Liver (tissue), 9 donors: Measurements from ENCODE around the gene DNAJA3. TPM values are rescaled to one million over a fixed set of nuclear protein-coding genes. Genes with fewer than 3 reads are reported as not detected.

Source experiments
- DNase-seq: peaks from one replicate; pipeline ENCODE4 v3.0.0-alpha.2; 2017; ENCODE audit warnings: low spot score
- H3K27ac ChIP-seq, 2 donors: one replicate each; pipeline ENCODE4 v1.7.0; 2013; ENCODE audit warnings: inconsistent platforms in 2 of 2, low read length in 2 of 2, control low read depth in 1 of 2, low read depth in 1 of 2, mild to moderate bottlenecking in 1 of 2
- H3K27me3 ChIP-seq, 4 donors: one replicate each; pipeline versions ENCODE4 v1.6.1 to v1.7.0; 2013; ENCODE audit warnings: low read length in 3 of 4, inconsistent platforms in 1 of 4, mild to moderate bottlenecking in 1 of 4, moderate library complexity in 1 of 4; ENCODE audit not compliant: control insufficient read depth in 4 of 4, insufficient read depth in 4 of 4
- H3K36me3 ChIP-seq, 4 donors: one replicate each; pipeline versions ENCODE4 v1.6.1 to v1.7.0; 2013; ENCODE audit warnings: low read length in 3 of 4, mild to moderate bottlenecking in 3 of 4, low read depth in 1 of 4, moderate library complexity in 1 of 4; ENCODE audit not compliant: control insufficient read depth in 4 of 4, insufficient read depth in 3 of 4
- H3K4me1 ChIP-seq, 4 donors: one replicate each; pipeline versions ENCODE4 v1.6.1 to v1.7.0; 2013; ENCODE audit warnings: low read length in 3 of 4, mild to moderate bottlenecking in 3 of 4, moderate library complexity in 1 of 4; ENCODE audit not compliant: control insufficient read depth in 4 of 4, insufficient read depth in 4 of 4
- H3K4me3 ChIP-seq, 3 donors: one replicate each; pipeline versions ENCODE4 v1.6.1 to v1.7.0; 2013; ENCODE audit warnings: low read length in 3 of 3, control low read depth in 1 of 3, low read depth in 1 of 3, mild to moderate bottlenecking in 1 of 3
- H3K9ac ChIP-seq, 2 donors: one replicate each; pipeline ENCODE4 v1.7.0; 2013; ENCODE audit warnings: low read length in 2 of 2, mild to moderate bottlenecking in 2 of 2, moderate library complexity in 2 of 2, control low read depth in 1 of 2, low read depth in 1 of 2
- H3K9me3 ChIP-seq, 4 donors: one replicate each; pipeline versions ENCODE4 v1.6.1 to v1.7.0; 2013; ENCODE audit warnings: low read length in 3 of 4; ENCODE audit not compliant: control insufficient read depth in 4 of 4
- EGR1 ChIP-seq, 2 donors: IDR thresholded peaks; 2 replicates each; pipeline ENCODE4 v1.6.1; 2016 to 2018; ENCODE audit warnings: antibody characterized with exemption in 2 of 2, low read depth in 2 of 2
- FOXA1 ChIP-seq: IDR thresholded peaks from 2 replicates; pipeline ENCODE4 v1.6.1; 2016; ENCODE audit warnings: antibody characterized with exemption
- FOXA2 ChIP-seq: IDR thresholded peaks from 2 replicates; pipeline ENCODE4 v1.6.1; 2016; ENCODE audit warnings: antibody characterized with exemption
- GABPA ChIP-seq, 2 donors: IDR thresholded peaks in 1 of 2; conservative IDR thresholded peaks in 1 of 2; 2 replicates each; pipeline ENCODE4 v1.6.1; 2016; ENCODE audit warnings: antibody characterized with exemption in 2 of 2, mild to moderate bottlenecking in 1 of 2, moderate library complexity in 1 of 2
- HNF4A ChIP-seq, 2 donors: conservative IDR thresholded peaks; 2 replicates each; pipeline ENCODE4 v1.6.1; 2016; ENCODE audit warnings: antibody characterized with exemption in 2 of 2, mild to moderate bottlenecking in 2 of 2
- HNF4G ChIP-seq: IDR thresholded peaks from 2 replicates; pipeline ENCODE4 v1.6.1; 2016; ENCODE audit warnings: antibody characterized with exemption
- JUND ChIP-seq, 2 donors: IDR thresholded peaks; 2 replicates each; pipeline ENCODE4 v1.6.1; 2016; ENCODE audit warnings: antibody characterized with exemption in 2 of 2
- NR2F2 ChIP-seq: IDR thresholded peaks from 2 replicates; pipeline ENCODE4 v1.6.1; 2016; ENCODE audit warnings: antibody characterized with exemption
- RAD21 ChIP-seq, 2 donors: IDR thresholded peaks; 2 replicates each; pipeline ENCODE4 v1.6.1; 2016; ENCODE audit warnings: antibody characterized with exemption in 2 of 2, mild to moderate bottlenecking in 2 of 2
- RXRA ChIP-seq, 2 donors: IDR thresholded peaks; 2 replicates each; pipeline ENCODE4 v1.6.1; 2017 to 2018; ENCODE audit warnings: antibody characterized with exemption in 2 of 2, mild to moderate bottlenecking in 1 of 2
- SP1 ChIP-seq: IDR thresholded peaks from 2 replicates; pipeline ENCODE4 v1.6.1; 2018; ENCODE audit warnings: antibody characterized with exemption, mild to moderate bottlenecking
- TAF1 ChIP-seq: conservative IDR thresholded peaks from 2 replicates; pipeline ENCODE4 v1.6.1; 2016; ENCODE audit warnings: antibody characterized with exemption, mild to moderate bottlenecking
- YY1 ChIP-seq: IDR thresholded peaks from 2 replicates; pipeline ENCODE4 v1.6.1; 2016; ENCODE audit warnings: antibody characterized with exemption, mild to moderate bottlenecking
- WGBS: extraction: QIAGEN DNeasy Blood & Tissue Kit; methylation state at CpG from one replicate; pipeline ENCODE4 v1.1.7; 2013; 5-methylcytosine and 5-hydroxymethylcytosine counted together
- polyA plus RNA-seq, 2 donors: library from polyadenylated mRNA; stranded (reverse) in 1 of 2; unstranded in 1 of 2; fragments of 200-250 nt in 1 of 2; fragments of >200 nt in 1 of 2; fragmentation: Nextera tagmentation in 1 of 2; extraction: Ambion mirVana in 1 of 2; gene quantifications; one replicate each; pipeline versions ENCODE4 v1.2.1 to v1.2.3, GENCODE V29; 2013 to 2015
- total RNA-seq, 2 donors: library from RNA; depleted of rRNA; stranded (reverse); fragments of >200 nt; gene quantifications; one replicate each; pipeline ENCODE4 v1.2.3, GENCODE V29; 2014
- TF ChIP-seq, protein P1 (sequence below): IDR thresholded peaks from 2 replicates; pipeline ENCODE4 v1.6.1; 2016; ENCODE audit warnings: antibody characterized with exemption, mild to moderate bottlenecking
- TF ChIP-seq, protein P2 (sequence below): fragments of 150-350 bp; IDR thresholded peaks from 2 replicates; pipeline ENCODE4 v1.5.1; 2017; ENCODE audit warnings: improper control_type of control experiment, low read depth, low read length; ENCODE audit not compliant: missing input control
- TF ChIP-seq, protein P3 (sequence below): IDR thresholded peaks from 2 replicates; pipeline ENCODE4 v1.6.1; 2016; ENCODE audit warnings: antibody characterized with exemption
- TF ChIP-seq, protein P4 (sequence below): IDR thresholded peaks from 2 replicates; pipeline ENCODE4 v1.6.1; 2016; ENCODE audit warnings: antibody characterized with exemption
- TF ChIP-seq, protein P5 (sequence below): IDR thresholded peaks from 2 replicates; pipeline ENCODE4 v1.6.1; 2016; ENCODE audit warnings: antibody characterized with exemption
- donor health status: healthy.
- donor health status: healthy.
- donor health status: healthy.
- donor health status: healthy.
- donor health status: healthy.

Gene DNAJA3
- total and polyA plus RNA-seq, 4 donors: 39.6 to 86.3 (median 65.6) TPM

DNA sequence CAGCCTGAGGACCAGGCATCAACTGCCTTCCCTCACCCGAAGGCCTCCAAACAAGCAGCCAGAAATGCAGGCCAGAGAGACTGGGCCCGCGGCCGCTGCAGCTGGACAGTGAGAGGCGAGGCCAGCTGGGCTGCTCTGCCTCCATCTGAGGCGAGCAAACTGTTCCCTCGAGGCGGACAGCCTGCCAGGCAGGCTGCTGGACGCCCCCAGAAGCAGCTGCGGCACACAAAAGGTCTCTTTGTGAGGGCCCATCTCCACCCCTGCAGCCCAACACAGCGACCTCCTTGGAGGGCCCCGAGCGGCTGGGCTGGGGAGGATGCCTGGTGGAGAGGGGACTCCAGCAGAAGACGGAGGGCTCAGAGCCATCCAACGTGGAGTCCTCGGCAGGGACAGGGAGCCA lies 14.0 kb upstream of the DNAJA3 start:
- no peak overlapping the region for H3K4me3 ChIP-seq
- H3K27me3 ChIP-seq: no peaks in the 10 kb centered on the region
- H3K9ac ChIP-seq: no peak overlapping the region
- TF ChIP-seq YY1 (no peak), NR2F2 (no peak), HNF4G (no peak), JUND (IDR thresholded peaks at IDR 0.05) (no peak), RAD21 (IDR thresholded peaks at IDR 0.05) (no peak), EGR1 (IDR thresholded peaks at IDR 0.05; ENCODE audit: low read depth in 2 of 2) (no peak), GABPA (IDR thresholded peaks at IDR 0.05 in 1 of 2, conservative IDR thresholded peaks at IDR 0.05 in 1 of 2) (no peak), FOXA1 (no peak), RXRA (IDR thresholded peaks at IDR 0.05) (no peak), SP1 (no peak), HNF4A (conservative IDR thresholded peaks at IDR 0.05) (no peak), FOXA2 (no peak), TAF1 (no peak)
- TF ChIP-seq, protein P1, sequence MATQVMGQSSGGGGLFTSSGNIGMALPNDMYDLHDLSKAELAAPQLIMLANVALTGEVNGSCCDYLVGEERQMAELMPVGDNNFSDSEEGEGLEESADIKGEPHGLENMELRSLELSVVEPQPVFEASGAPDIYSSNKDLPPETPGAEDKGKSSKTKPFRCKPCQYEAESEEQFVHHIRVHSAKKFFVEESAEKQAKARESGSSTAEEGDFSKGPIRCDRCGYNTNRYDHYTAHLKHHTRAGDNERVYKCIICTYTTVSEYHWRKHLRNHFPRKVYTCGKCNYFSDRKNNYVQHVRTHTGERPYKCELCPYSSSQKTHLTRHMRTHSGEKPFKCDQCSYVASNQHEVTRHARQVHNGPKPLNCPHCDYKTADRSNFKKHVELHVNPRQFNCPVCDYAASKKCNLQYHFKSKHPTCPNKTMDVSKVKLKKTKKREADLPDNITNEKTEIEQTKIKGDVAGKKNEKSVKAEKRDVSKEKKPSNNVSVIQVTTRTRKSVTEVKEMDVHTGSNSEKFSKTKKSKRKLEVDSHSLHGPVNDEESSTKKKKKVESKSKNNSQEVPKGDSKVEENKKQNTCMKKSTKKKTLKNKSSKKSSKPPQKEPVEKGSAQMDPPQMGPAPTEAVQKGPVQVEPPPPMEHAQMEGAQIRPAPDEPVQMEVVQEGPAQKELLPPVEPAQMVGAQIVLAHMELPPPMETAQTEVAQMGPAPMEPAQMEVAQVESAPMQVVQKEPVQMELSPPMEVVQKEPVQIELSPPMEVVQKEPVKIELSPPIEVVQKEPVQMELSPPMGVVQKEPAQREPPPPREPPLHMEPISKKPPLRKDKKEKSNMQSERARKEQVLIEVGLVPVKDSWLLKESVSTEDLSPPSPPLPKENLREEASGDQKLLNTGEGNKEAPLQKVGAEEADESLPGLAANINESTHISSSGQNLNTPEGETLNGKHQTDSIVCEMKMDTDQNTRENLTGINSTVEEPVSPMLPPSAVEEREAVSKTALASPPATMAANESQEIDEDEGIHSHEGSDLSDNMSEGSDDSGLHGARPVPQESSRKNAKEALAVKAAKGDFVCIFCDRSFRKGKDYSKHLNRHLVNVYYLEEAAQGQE: no peak
- TF ChIP-seq, protein P2, sequence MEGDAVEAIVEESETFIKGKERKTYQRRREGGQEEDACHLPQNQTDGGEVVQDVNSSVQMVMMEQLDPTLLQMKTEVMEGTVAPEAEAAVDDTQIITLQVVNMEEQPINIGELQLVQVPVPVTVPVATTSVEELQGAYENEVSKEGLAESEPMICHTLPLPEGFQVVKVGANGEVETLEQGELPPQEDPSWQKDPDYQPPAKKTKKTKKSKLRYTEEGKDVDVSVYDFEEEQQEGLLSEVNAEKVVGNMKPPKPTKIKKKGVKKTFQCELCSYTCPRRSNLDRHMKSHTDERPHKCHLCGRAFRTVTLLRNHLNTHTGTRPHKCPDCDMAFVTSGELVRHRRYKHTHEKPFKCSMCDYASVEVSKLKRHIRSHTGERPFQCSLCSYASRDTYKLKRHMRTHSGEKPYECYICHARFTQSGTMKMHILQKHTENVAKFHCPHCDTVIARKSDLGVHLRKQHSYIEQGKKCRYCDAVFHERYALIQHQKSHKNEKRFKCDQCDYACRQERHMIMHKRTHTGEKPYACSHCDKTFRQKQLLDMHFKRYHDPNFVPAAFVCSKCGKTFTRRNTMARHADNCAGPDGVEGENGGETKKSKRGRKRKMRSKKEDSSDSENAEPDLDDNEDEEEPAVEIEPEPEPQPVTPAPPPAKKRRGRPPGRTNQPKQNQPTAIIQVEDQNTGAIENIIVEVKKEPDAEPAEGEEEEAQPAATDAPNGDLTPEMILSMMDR: no peak
- TF ChIP-seq, protein P3, sequence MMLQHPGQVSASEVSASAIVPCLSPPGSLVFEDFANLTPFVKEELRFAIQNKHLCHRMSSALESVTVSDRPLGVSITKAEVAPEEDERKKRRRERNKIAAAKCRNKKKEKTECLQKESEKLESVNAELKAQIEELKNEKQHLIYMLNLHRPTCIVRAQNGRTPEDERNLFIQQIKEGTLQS: no peak
- TF ChIP-seq, protein P4, sequence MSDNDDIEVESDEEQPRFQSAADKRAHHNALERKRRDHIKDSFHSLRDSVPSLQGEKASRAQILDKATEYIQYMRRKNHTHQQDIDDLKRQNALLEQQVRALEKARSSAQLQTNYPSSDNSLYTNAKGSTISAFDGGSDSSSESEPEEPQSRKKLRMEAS: no peak
- TF ChIP-seq, protein P5, sequence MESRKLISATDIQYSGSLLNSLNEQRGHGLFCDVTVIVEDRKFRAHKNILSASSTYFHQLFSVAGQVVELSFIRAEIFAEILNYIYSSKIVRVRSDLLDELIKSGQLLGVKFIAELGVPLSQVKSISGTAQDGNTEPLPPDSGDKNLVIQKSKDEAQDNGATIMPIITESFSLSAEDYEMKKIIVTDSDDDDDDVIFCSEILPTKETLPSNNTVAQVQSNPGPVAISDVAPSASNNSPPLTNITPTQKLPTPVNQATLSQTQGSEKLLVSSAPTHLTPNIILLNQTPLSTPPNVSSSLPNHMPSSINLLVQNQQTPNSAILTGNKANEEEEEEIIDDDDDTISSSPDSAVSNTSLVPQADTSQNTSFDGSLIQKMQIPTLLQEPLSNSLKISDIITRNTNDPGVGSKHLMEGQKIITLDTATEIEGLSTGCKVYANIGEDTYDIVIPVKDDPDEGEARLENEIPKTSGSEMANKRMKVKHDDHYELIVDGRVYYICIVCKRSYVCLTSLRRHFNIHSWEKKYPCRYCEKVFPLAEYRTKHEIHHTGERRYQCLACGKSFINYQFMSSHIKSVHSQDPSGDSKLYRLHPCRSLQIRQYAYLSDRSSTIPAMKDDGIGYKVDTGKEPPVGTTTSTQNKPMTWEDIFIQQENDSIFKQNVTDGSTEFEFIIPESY: no peak
- peaks cover 0 to 6% (median 4%) of the 10 kb centered on the region in 4 donors for H3K36me3 ChIP-seq
- H3K9me3 ChIP-seq: no peaks in the 10 kb centered on the region
- DNase-seq: no peak
- peaks cover under 1 to 23% (median 9%) of the 10 kb centered on the region in 4 donors for H3K4me1 ChIP-seq
- no peak overlapping the region for H3K27ac ChIP-seq
- 85% methylated on average over 16 of the region's 16 CpGs for WGBS
